GM19035 (cell line): ENCODE data around the gene PANK2.

Experiments used
- ATAC-seq: cut with Tn5 transposase; IDR thresholded peaks from one replicate; pipeline ENCODE4 v1.9.1; 2021; ENCODE audit not compliant: unreplicated experiment

The PANK2 gene

GRCh38 chr20:3976511-3976910, 87.3 kb downstream of the PANK2 start:
- ATAC-seq, result no peak
